ENCODE results near the gene SAA2.

DNA sequence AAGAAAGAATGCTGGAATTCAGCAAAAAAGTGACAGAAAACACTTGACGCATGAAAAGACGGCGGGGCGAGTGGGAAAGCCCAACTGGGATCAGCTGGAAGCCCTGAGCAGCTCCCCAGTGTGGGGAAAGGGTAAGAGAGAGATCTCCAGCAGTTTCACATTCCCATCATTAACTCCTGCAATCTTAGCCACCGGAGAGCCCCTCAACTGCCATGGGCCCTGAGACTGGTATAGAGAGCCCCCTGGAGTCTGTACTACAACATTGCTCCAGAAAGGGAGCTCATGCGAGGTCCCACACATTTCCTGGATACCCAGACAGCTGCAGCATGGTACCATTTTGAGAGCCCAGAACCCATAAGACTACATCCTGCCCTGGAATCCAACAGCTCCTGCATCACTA, 44.7 kb downstream of the SAA2 start:
- TF ChIP-seq, protein P1, sequence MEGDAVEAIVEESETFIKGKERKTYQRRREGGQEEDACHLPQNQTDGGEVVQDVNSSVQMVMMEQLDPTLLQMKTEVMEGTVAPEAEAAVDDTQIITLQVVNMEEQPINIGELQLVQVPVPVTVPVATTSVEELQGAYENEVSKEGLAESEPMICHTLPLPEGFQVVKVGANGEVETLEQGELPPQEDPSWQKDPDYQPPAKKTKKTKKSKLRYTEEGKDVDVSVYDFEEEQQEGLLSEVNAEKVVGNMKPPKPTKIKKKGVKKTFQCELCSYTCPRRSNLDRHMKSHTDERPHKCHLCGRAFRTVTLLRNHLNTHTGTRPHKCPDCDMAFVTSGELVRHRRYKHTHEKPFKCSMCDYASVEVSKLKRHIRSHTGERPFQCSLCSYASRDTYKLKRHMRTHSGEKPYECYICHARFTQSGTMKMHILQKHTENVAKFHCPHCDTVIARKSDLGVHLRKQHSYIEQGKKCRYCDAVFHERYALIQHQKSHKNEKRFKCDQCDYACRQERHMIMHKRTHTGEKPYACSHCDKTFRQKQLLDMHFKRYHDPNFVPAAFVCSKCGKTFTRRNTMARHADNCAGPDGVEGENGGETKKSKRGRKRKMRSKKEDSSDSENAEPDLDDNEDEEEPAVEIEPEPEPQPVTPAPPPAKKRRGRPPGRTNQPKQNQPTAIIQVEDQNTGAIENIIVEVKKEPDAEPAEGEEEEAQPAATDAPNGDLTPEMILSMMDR (conservative IDR thresholded peaks at IDR 0.05; ENCODE audit: low read depth, low read length): peak; percentile 53
- no peak for TF ChIP-seq EZH2 (IDR thresholded peaks at IDR 0.05; ENCODE audit: low read length, unreplicated experiment)

Data from PC-3 (cell line).